GM12878 (cell line): ENCODE measurements around the gene ZNF106.

ENCODE experiments used
- CBFB ChIP-seq: IDR thresholded peaks from 2 replicates; pipeline ENCODE4 v1.6.1; 2016; ENCODE audit warnings: antibody characterized with exemption, low read depth
- CTCF ChIP-seq, 3 experiments: IDR thresholded peaks in 2 of 3; conservative IDR thresholded peaks in 1 of 3; 2 replicates each; pipeline ENCODE4 v1.5.1; 2011; ENCODE audit warnings: low read depth in 3 of 3, low read length in 3 of 3, mild to moderate bottlenecking in 3 of 3, control low read depth in 2 of 3, moderate library complexity in 2 of 3, inconsistent platforms in 1 of 3, mixed read lengths in 1 of 3; ENCODE audit not compliant: control insufficient read depth in 2 of 3, insufficient read depth in 1 of 3; ENCODE audit errors: extremely low read depth in 1 of 3
- EP300 ChIP-seq, 2 experiments: fragments of 150-350 bp in 1 of 2; IDR thresholded peaks; 2 replicates each; pipeline ENCODE4 v1.6.1; 2011 to 2012; ENCODE audit warnings: low read depth in 2 of 2, low read length in 2 of 2, borderline replicate concordance in 1 of 2, improper control_type of control experiment in 1 of 2, inconsistent platforms in 1 of 2; ENCODE audit not compliant: control insufficient read depth in 1 of 2
- EZH2 ChIP-seq: IDR thresholded peaks from 2 replicates; pipeline ENCODE4 v1.6.1; 2012; ENCODE audit warnings: low read depth, mild to moderate bottlenecking, control low read depth, inconsistent platforms, low read length, borderline replicate concordance; ENCODE audit not compliant: control insufficient read depth
- HDAC6 ChIP-seq: fragments of 200-600 bp; sonication (generic); IDR thresholded peaks from one replicate; pipeline ENCODE4 v1.8.0; 2017; ENCODE audit warnings: antibody characterized with exemption; ENCODE audit not compliant: unreplicated experiment
- IKZF1 ChIP-seq: fragments of 450-650 bp; conservative IDR thresholded peaks from 2 replicates; pipeline ENCODE4 v1.6.1; 2017; ENCODE audit warnings: antibody characterized with exemption, mild to moderate bottlenecking
- JUND ChIP-seq: IDR thresholded peaks from 2 replicates; pipeline ENCODE4 v1.6.1; 2012; ENCODE audit warnings: low read depth, mild to moderate bottlenecking, low read length, improper control_type of control experiment, moderate library complexity
- MAX ChIP-seq: IDR thresholded peaks from 2 replicates; pipeline ENCODE4 v1.6.1; 2012; ENCODE audit warnings: low read depth, low read length, improper control_type of control experiment
- MLLT1 ChIP-seq: fragments of 450-650 bp; IDR thresholded peaks from 2 replicates; pipeline ENCODE4 v1.6.1; 2016; ENCODE audit warnings: mild to moderate bottlenecking
- MYC ChIP-seq: IDR thresholded peaks from 2 replicates; pipeline ENCODE4 v1.6.1; 2011; ENCODE audit warnings: mild to moderate bottlenecking, low read length, moderate library complexity, inconsistent platforms; ENCODE audit not compliant: insufficient read depth, insufficient replicate concordance, insufficient read length, severe bottlenecking
- POLR2A ChIP-seq: IDR thresholded peaks from 2 replicates; pipeline ENCODE4 v1.6.1; 2011; ENCODE audit warnings: low read depth, mild to moderate bottlenecking, low read length
- RBBP5 ChIP-seq: fragments of 200-600 bp; sonication (generic); conservative IDR thresholded peaks from 2 replicates; pipeline ENCODE4 v1.6.1; 2016
- SP1 ChIP-seq: IDR thresholded peaks from one replicate; pipeline ENCODE4 v1.6.1; 2011; ENCODE audit warnings: low read depth, low read length
- ZBED1 ChIP-seq: IDR thresholded peaks from 2 replicates; pipeline ENCODE4 v1.6.1; 2016; ENCODE audit warnings: borderline replicate concordance

GRCh38 chr15:42490291-42490670 lies 660 bp downstream of the ZNF106 start:
- TF ChIP-seq POLR2A (no peak), JUND (no peak), EP300 (IDR thresholded peaks at IDR 0.05; ENCODE audit: borderline replicate concordance in 1 of 2, control insufficient read depth in 1 of 2, low read depth in 2 of 2, low read length in 2 of 2) (no peak), ZBED1 (no peak), CTCF (IDR thresholded peaks at IDR 0.05 in 2 of 3, conservative IDR thresholded peaks at IDR 0.05 in 1 of 3; ENCODE audit: control insufficient read depth in 2 of 3, extremely low read depth in 1 of 3, insufficient read depth in 1 of 3, low read depth in 3 of 3, low read length in 3 of 3) (no peak), HDAC6 (no peak), EZH2 (no peak), CBFB (no peak), MAX (no peak), MLLT1 (no peak), IKZF1 (no peak), SP1 (no peak), MYC (no peak), RBBP5 (no peak)
